Smooth muscle cell (in vitro differentiated cells): Measurements from ENCODE around the gene MFAP5. TPM values are rescaled to one million over a fixed set of nuclear protein-coding genes. Genes with fewer than 3 reads are reported as not detected.
A peak's percentile ranks its signal among the peaks of the same experiment; 100 is the strongest.

ENCODE experiments used
- DNase-seq: peaks from one replicate; lab custom pipeline; 2025; ENCODE audit not compliant: unreplicated experiment; lab: John Stamatoyannopoulos, UW
- H2AFZ ChIP-seq: fragments of 200-600 bp; sonication (generic); 2 replicates; pipeline ENCODE4 v1.6.0; 2016; ENCODE audit warnings: antibody characterized with exemption, low read depth, mild to moderate bottlenecking
- H3F3A ChIP-seq: fragments of 200-600 bp; sonication (generic); 2 replicates; pipeline ENCODE4 v1.6.0; 2017; ENCODE audit warnings: antibody characterized with exemption, low read depth
- H3K27ac ChIP-seq: fragments of 200-600 bp; sonication (generic); 2 replicates; pipeline ENCODE4 v1.5.1; 2016; ENCODE audit warnings: low read depth, mild to moderate bottlenecking
- H3K27me3 ChIP-seq: fragments of 200-600 bp; sonication (generic); 2 replicates; pipeline ENCODE4 v1.6.1; 2016; ENCODE audit warnings: low read depth, mild to moderate bottlenecking
- H3K36me3 ChIP-seq: fragments of 200-600 bp; sonication (generic); 2 replicates; pipeline ENCODE4 v1.5.1; 2016; ENCODE audit warnings: low read depth
- H3K4me1 ChIP-seq: fragments of 200-600 bp; sonication (generic); 2 replicates; pipeline ENCODE4 v1.5.1; 2016; ENCODE audit warnings: low read depth
- H3K4me2 ChIP-seq: fragments of 200-600 bp; sonication (generic); 2 replicates; pipeline ENCODE4 v1.6.0; 2016; ENCODE audit warnings: mild to moderate bottlenecking
- H3K4me3 ChIP-seq: fragments of 200-600 bp; sonication (generic); 2 replicates; pipeline ENCODE4 v1.5.1; 2016; ENCODE audit warnings: mild to moderate bottlenecking
- H3K79me2 ChIP-seq: fragments of 200-600 bp; sonication (generic); 2 replicates; pipeline ENCODE4 v1.6.0; 2016; ENCODE audit warnings: low read depth, mild to moderate bottlenecking
- H3K9ac ChIP-seq: fragments of 200-600 bp; sonication (generic); 2 replicates; pipeline ENCODE4 v1.6.0; 2016; ENCODE audit warnings: low read depth
- H3K9me3 ChIP-seq: fragments of 200-600 bp; sonication (generic); replicated peaks from 2 replicates; pipeline ENCODE4 v1.5.1; 2016; ENCODE audit warnings: low read depth
- H4K20me1 ChIP-seq: fragments of 200-600 bp; sonication (generic); 2 replicates; pipeline ENCODE4 v1.6.0; 2016; ENCODE audit warnings: low read depth
- CTCF ChIP-seq: fragments of 200-600 bp; sonication (generic); IDR thresholded peaks from 2 replicates; pipeline ENCODE4 v1.5.1; 2017; ENCODE audit warnings: borderline replicate concordance, mild to moderate bottlenecking, antibody characterized with exemption; ENCODE audit not compliant: insufficient read depth, poor library complexity, severe bottlenecking
- WGBS: methylation state at CpG from one replicate; pipeline ENCODE4 v1.1.7; 2016; ENCODE audit warnings: low lambda C conversion rate; 5-methylcytosine and 5-hydroxymethylcytosine counted together
- polyA plus RNA-seq: library from polyadenylated mRNA; unstranded; fragments of >200 nt; fragmentation: Nextera tagmentation; extraction: Ambion mirVana; gene quantifications from 2 replicates; pipeline ENCODE4 v1.2.1, GENCODE V29; 2016
- total RNA-seq: library from RNA; depleted of rRNA; stranded (reverse); fragments of >200 nt; gene quantifications from 2 replicates; pipeline ENCODE4 v1.2.3, GENCODE V29; 2014

MFAP5 gene
- total and polyA plus RNA-seq, 2 experiments from 2014 or later: 33.5 to 120 TPM

GRCh38 chr12:8695116-8695515 lies 32.5 kb upstream of the MFAP5 start:
- Histone ChIP-seq H3K79me2 (peaks cover 17% of the 10 kb centered on the region), H2AFZ (no peak overlapping the region)
- WGBS: 93% methylated on average over 10 of the region's 10 CpGs

GRCh38 chr12:8692573-8692972 lies 29.9 kb upstream of the MFAP5 start:
- Histone ChIP-seq H3F3A (peaks cover 28% of the 10 kb centered on the region), H3K27me3 (no peaks in the 10 kb centered on the region), H3K27ac (peak overlapping the region; percentile 67), H3K4me3 (no peak overlapping the region), H3K9ac (peak overlapping the region; percentile 36), H3K36me3 (no peaks in the 10 kb centered on the region), H3K9me3 (no peaks in the 10 kb centered on the region), H2AFZ (peak overlapping the region; percentile 91), H3K4me1 (peaks cover 45% of the 10 kb centered on the region), H3K79me2 (no peaks in the 10 kb centered on the region), H3K4me2 (peak overlapping the region; percentile 70), H4K20me1 (no peaks in the 10 kb centered on the region)
- WGBS: 1% methylated on average over 5 of the region's 5 CpGs
- DNase-seq: no peak
- TF ChIP-seq CTCF: no peak

More at GRCh38 chr12:8695116-8695515, 32.5 kb upstream of the MFAP5 start:
- no peak overlapping the region for H3K9ac ChIP-seq
- H3K36me3 ChIP-seq: no peaks in the 10 kb centered on the region
- H3K27me3 ChIP-seq: no peaks in the 10 kb centered on the region
- peaks cover 15% of the 10 kb centered on the region for H4K20me1 ChIP-seq
- H3K27ac ChIP-seq: no peak overlapping the region
- H3K9me3 ChIP-seq: no peaks in the 10 kb centered on the region
- no peak overlapping the region for H3K4me2 ChIP-seq
- H3K4me1 ChIP-seq: peaks cover 38% of the 10 kb centered on the region
- no peak overlapping the region for H3K4me3 ChIP-seq
- DNase-seq: no peak
- H3F3A ChIP-seq: peaks cover 18% of the 10 kb centered on the region
- no peak for TF ChIP-seq CTCF

DNA sequence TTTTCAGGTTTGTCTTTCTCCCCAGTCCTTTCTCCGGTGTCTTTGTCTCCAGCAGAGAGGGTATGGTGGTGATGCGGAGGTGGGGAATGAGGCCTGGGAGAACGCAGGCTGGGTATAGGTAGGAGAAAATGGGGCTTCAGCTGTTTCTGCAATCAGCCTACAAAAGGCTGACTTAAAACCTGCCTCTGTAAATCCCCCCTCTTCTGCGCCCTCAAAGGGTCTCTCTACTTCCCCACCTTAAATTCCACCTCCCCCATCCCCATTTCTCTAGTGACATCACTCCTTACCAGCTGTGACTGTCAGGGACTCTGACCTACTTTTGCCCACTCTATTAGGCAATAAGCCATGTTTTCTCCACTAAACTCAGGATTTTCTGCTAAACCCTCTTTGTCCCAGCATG lies 27.1 kb upstream of the MFAP5 start:
- 62% methylated on average over 4 of the region's 4 CpGs for WGBS
- Histone ChIP-seq H3K4me2 (peak overlapping the region; percentile 32), H3K27me3 (no peaks in the 10 kb centered on the region), H3K36me3 (no peaks in the 10 kb centered on the region), H3K4me1 (peaks cover 44% of the 10 kb centered on the region), H3K79me2 (no peaks in the 10 kb centered on the region), H3K4me3 (no peak overlapping the region), H2AFZ (peak overlapping the region; percentile 63), H3K9ac (no peak overlapping the region), H3F3A (peaks cover 29% of the 10 kb centered on the region), H3K9me3 (no peaks in the 10 kb centered on the region), H4K20me1 (no peaks in the 10 kb centered on the region), H3K27ac (peak overlapping the region; percentile 56)
- no peak for DNase-seq
- TF ChIP-seq CTCF: no peak

DNA sequence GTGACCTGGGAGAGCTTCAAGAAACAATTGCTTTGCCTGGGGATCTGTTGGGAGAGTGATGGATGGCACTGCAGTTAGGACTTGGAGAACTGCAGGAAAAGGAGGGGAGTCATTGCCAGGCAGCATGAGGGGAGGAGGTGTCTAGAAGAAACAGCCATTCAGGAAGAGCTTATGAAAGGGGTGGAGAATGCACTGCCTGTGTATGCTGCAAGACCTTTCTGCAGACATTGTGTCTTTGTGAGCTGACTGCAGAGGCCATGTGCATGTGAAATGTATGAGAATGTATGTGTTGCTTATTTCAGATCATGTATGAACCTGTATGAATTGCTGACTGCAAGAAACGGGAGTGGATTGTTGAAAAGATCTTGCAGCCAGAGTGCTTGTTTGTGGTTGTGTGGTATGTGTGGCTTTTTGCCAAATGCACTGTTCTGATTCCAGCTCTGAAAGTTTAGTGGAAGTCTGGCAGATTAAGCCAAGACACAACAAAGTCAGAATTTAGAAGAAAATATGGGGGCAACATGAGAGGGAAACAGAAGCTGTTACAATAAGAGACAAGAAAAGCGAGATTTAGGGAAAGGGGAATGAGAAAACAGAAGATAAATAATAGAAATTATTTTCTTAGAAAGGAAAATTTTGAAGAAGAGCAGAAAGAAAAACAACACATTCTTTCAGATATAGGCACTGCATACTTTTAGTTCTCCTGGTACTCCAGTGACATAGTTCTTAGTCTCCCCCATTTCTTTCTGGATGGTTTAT lies 25.4 kb upstream of the MFAP5 start:
- DNase-seq: no peak
- no peaks in the 10 kb centered on the region for H3K9me3 ChIP-seq
- no peaks in the 10 kb centered on the region for H3K36me3 ChIP-seq
- no peaks in the 10 kb centered on the region for H3K79me2 ChIP-seq
- peak overlapping the region; percentile 78 for H3K4me2 ChIP-seq
- H3K27ac ChIP-seq: peak overlapping the region; percentile 56
- H3K9ac ChIP-seq: no peak overlapping the region
- peaks cover 42% of the 10 kb centered on the region for H3K4me1 ChIP-seq
- peak overlapping the region; percentile 34 for H3K4me3 ChIP-seq
- 13% methylated on average over 2 of the region's 2 CpGs for WGBS
- H2AFZ ChIP-seq: peak overlapping the region; percentile 26
- H4K20me1 ChIP-seq: no peaks in the 10 kb centered on the region
- no peak for TF ChIP-seq CTCF
- no peaks in the 10 kb centered on the region for H3K27me3 ChIP-seq
- peaks cover 28% of the 10 kb centered on the region for H3F3A ChIP-seq
